DOHH2 (cell line): ENCODE results near the gene RXFP4.

ENCODE experiments used
- CTCF ChIP-seq: fragments of 200-600 bp; sonication (generic); IDR thresholded peaks from one replicate; pipeline ENCODE4 v1.5.1; 2014; ENCODE audit warnings: antibody characterized with exemption, mild to moderate bottlenecking, low read depth, low read length; ENCODE audit not compliant: poor library complexity, severe bottlenecking
- EZH2phosphoT487 ChIP-seq: fragments of 200-600 bp; sonication (generic); IDR thresholded peaks from 2 replicates; pipeline ENCODE4 v1.6.1; 2017; ENCODE audit warnings: borderline replicate concordance, mild to moderate bottlenecking, antibody characterized with exemption, low read length, moderate library complexity, mixed read lengths

- TF ChIP-seq CTCF = no peak
- TF ChIP-seq EZH2phosphoT487 = no peak
These were observed 5.3 kb downstream of the RXFP4 start for GRCh38 chr1:155946633-155947219.
